A549 treated with GW870086 at 1 μM for 4 hours (cell line): ENCODE measurements around the gene PEX11G. TPM values are rescaled to one million over a fixed set of nuclear protein-coding genes. Genes with fewer than 3 reads are reported as not detected.

Experiments
- total RNA-seq: library from RNA; stranded (reverse); fragments of 200-300 nt; extraction: Qiagen RNA extraction; gene quantifications from 5 replicates; pipeline ENCODE4 v1.2.3, GENCODE V29; 2022; ENCODE audit warnings: low read depth

Gene PEX11G
- total RNA-seq, result 1.6 to 2.4 TPM (median 2.1 TPM) in 5 replicates

GRCh38 chr19:7488736-7489353 lies at the start of gene PEX11G:
Gene PEX11G, minus strand, starts transcription at chr19:7489035. Its CDS starts 25 bp downstream, at chr19:7489010.

GRCh38 chr19:7535047-7535997 lies 46.5 kb upstream of the PEX11G start, which contains the start of gene PNPLA6:
Gene PNPLA6, plus strand, starts transcription at chr19:7535717. Its CDS starts 72 bp downstream, at chr19:7535789.

GRCh38 chr19:7522072-7522922 lies 33.5 kb upstream of the PEX11G start, which contains the start of gene MCOLN1:
Gene MCOLN1, plus strand, starts transcription at chr19:7522624. Its CDS starts 127 bp downstream, at chr19:7522751.

GRCh38 chr19:7515645-7516151 lies 26.9 kb upstream of the PEX11G start, which contains the start of gene ZNF358:
Gene ZNF358, plus strand, starts transcription at chr19:7516103. Its CDS starts 3,140 bp downstream, at chr19:7519243.

Other genes with a start within 250 kb of the PEX11G start
- gene INSR, start 194.6 kb downstream of the PEX11G start, total RNA-seq, result 1.8 to 3.3 TPM (median 3.1 TPM) in 5 replicates
- gene ARHGEF18, start 140.1 kb downstream of the PEX11G start, total RNA-seq, result 54.5 to 68.1 TPM (median 66.5 TPM) in 5 replicates
- 15.8 to 19.1 TPM (median 17.3 TPM) in 5 replicates for gene ZNF358, start 27.1 kb upstream of the PEX11G start, total RNA-seq
- gene MCOLN1, start 33.6 kb upstream of the PEX11G start, total RNA-seq, result 7.1 to 13.4 TPM (median 12.1 TPM) in 5 replicates
- gene PNPLA6, start 46.7 kb upstream of the PEX11G start, total RNA-seq, result 29.3 to 37.6 TPM (median 34.5 TPM) in 5 replicates
- 4.0 to 5.8 TPM (median 5.0 TPM) in 5 replicates for gene CAMSAP3, start 106.8 kb upstream of the PEX11G start, total RNA-seq
- 21.3 to 25.7 TPM (median 24.5 TPM) in 5 replicates for gene XAB2, start 140.5 kb upstream of the PEX11G start, total RNA-seq
- gene PET100, start 140.8 kb upstream of the PEX11G start, total RNA-seq, result 50.7 to 71.4 TPM (median 57.1 TPM) in 5 replicates
- not detected in 5 replicates for gene PCP2, start 144.7 kb upstream of the PEX11G start, total RNA-seq
- 32.9 to 41.8 TPM (median 40.6 TPM) in 5 replicates for gene STXBP2, start 148.1 kb upstream of the PEX11G start, total RNA-seq
- not detected in 5 replicates for gene RETN, start 180.0 kb upstream of the PEX11G start, total RNA-seq
- gene MCEMP1, start 188.1 kb upstream of the PEX11G start, total RNA-seq, result not detected in 5 replicates
- 52.4 to 111 TPM (median 106 TPM) in 5 replicates for gene TRAPPC5, start 191.8 kb upstream of the PEX11G start, total RNA-seq
- not detected in 5 replicates for gene FCER2, start 213.1 kb upstream of the PEX11G start, total RNA-seq
- not detected in 5 replicates for gene CLEC4G, start 243.1 kb upstream of the PEX11G start, total RNA-seq